ENCODE measurements around the gene STON2. TPM values are rescaled to one million over a fixed set of nuclear protein-coding genes. Genes with fewer than 3 reads are reported as not detected.

STON2 gene
- total RNA-seq, 1 donor from 2014 or later: 47.4 TPM

DNA sequence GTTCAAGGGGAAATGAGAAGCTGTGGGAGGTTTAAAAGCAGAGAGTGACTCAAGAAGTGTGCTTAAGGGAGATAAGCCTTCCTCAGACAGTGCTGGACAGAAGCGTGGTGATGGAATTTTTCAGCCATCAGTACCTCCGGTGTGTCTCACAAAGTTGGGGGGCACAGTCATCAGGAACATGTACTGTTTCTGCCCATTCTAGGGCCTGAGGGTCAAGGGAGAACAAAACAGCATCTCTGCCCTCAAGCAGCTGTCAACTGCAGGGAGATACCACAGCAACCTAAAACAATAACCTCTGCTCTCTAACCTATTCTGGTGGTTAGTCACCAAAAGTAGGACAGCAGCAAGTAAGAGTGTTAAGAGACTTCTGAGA, 2.0 kb upstream of the STON2 start:
- DNase-seq (ENCODE audit: low read depth) (peak; percentile 55), FAIRE-seq (no peak)
- TF ChIP-seq, protein P1, sequence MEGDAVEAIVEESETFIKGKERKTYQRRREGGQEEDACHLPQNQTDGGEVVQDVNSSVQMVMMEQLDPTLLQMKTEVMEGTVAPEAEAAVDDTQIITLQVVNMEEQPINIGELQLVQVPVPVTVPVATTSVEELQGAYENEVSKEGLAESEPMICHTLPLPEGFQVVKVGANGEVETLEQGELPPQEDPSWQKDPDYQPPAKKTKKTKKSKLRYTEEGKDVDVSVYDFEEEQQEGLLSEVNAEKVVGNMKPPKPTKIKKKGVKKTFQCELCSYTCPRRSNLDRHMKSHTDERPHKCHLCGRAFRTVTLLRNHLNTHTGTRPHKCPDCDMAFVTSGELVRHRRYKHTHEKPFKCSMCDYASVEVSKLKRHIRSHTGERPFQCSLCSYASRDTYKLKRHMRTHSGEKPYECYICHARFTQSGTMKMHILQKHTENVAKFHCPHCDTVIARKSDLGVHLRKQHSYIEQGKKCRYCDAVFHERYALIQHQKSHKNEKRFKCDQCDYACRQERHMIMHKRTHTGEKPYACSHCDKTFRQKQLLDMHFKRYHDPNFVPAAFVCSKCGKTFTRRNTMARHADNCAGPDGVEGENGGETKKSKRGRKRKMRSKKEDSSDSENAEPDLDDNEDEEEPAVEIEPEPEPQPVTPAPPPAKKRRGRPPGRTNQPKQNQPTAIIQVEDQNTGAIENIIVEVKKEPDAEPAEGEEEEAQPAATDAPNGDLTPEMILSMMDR (IDR thresholded peaks at IDR 0.05; ENCODE audit: insufficient read depth, low read length, severe bottlenecking): no peak
- no peak overlapping the region for H3K4me3 ChIP-seq (ENCODE audit: low read depth, low read length)
- peaks cover 3% of the 10 kb centered on the region for H3K36me3 ChIP-seq (ENCODE audit: control insufficient read depth, insufficient read depth, low read length)
- no peaks in the 10 kb centered on the region for H3K27me3 ChIP-seq (ENCODE audit: control insufficient read depth, insufficient read depth, low read length)

DNA sequence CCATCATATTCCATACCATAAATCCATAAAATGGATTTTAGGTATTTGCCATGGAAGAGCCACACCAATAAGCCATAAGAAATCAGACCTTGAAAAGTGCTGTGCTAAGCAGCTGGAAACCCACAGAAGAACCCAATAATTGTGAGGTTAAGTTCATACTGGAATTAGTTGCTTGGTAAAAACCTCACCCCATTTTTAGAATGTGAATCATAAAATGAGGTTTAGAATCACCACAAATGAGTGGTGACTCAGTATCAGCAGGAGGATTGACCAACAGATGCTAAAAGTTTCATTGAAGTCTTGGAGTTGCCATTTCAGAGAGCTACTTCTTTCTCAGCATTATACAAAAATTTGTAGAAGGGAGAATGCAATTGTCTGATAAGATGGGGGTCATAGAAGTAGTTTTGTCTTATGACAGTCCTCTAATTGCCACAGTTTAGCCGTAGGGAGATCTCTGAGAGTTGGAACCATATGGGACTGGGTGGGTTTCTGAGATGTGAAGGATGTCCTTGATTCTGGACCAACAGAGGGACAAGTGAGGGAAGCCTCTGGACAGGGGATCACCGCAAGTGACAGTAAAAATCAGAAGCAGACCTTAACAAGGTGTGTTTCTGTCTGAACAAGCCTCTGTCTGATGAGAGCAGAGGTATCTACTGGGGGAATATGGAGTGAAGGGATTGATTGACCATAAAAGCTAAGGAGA, 1.4 kb upstream of the STON2 start:
- FAIRE-seq (peak; percentile 7), DNase-seq (ENCODE audit: low read depth) (peak; percentile 99)
- Histone ChIP-seq H3K27me3 (ENCODE audit: control insufficient read depth, insufficient read depth, low read length) (no peaks in the 10 kb centered on the region), H3K36me3 (ENCODE audit: control insufficient read depth, insufficient read depth, low read length) (peaks cover 3% of the 10 kb centered on the region), H3K4me3 (ENCODE audit: low read depth, low read length) (no peak overlapping the region)
- TF ChIP-seq, protein P1 (IDR thresholded peaks at IDR 0.05; ENCODE audit: insufficient read depth, low read length, severe bottlenecking): no peak

DNA sequence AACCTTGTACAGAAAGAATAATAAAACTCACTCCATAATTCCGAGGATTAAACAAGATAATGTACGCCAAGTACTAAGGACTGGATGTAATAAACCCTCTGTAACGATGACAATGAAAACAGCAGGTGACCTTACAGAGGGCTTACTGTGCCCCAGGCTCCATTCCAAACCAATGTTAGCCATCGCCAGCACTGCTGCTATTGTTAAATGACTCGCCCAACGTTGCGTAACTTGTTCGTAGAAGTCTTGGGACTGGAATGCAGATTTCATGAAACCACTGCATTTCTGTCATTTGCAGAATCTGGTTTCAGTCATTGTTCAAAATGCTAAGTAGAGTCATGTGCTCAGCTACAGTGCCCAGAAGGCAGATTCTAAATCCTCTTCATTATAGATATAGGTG, 728 bp upstream of the STON2 start:
- DNase-seq (ENCODE audit: low read depth) (peak; percentile 95), FAIRE-seq (peak; percentile 86)
- Histone ChIP-seq H3K36me3 (ENCODE audit: control insufficient read depth, insufficient read depth, low read length) (peaks cover 3% of the 10 kb centered on the region), H3K4me3 (ENCODE audit: low read depth, low read length) (no peak overlapping the region), H3K27me3 (ENCODE audit: control insufficient read depth, insufficient read depth, low read length) (no peaks in the 10 kb centered on the region)
- TF ChIP-seq, protein P1 (IDR thresholded peaks at IDR 0.05; ENCODE audit: insufficient read depth, low read length, severe bottlenecking): no peak

DNA sequence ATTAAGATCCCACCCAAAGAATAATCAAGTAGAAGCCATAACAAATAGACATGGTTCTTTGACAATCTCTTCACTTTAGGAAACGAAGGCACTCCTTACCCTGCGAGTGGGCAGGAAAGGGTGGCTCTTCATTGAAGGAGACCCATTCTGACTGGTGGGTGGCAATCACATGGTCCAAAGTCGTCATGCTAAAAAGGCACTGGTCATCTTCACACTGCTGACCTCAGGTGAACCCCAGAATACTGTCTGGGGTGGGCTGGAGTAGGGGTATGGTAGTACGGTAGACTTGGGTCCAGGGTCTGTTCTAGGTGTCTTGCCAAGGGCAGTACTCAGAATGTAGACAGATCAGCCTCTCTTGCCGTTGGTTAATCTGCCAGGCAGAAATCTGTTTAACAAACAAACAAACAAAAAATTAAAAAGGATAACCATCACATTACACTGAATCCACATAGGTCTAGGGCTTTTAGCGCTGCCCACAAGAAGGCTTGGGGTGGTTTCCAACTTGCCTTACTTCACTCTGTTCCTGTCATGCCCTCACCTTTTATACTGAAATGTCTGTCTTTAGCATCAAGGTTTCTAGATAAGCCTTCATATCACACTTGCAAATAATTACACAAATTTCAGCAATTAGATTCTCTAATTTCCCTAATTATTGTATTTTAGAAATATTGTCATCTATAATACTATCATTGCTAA, 1.8 kb downstream of the STON2 start:
- no peak for DNase-seq (ENCODE audit: low read depth)
- Histone ChIP-seq H3K4me3 (ENCODE audit: low read depth, low read length) (no peak overlapping the region), H3K36me3 (ENCODE audit: control insufficient read depth, insufficient read depth, low read length) (peaks cover 9% of the 10 kb centered on the region), H3K27me3 (ENCODE audit: control insufficient read depth, insufficient read depth, low read length) (no peaks in the 10 kb centered on the region)
- FAIRE-seq: no peak
- TF ChIP-seq, protein P1 (IDR thresholded peaks at IDR 0.05; ENCODE audit: insufficient read depth, low read length, severe bottlenecking): no peak

DNA sequence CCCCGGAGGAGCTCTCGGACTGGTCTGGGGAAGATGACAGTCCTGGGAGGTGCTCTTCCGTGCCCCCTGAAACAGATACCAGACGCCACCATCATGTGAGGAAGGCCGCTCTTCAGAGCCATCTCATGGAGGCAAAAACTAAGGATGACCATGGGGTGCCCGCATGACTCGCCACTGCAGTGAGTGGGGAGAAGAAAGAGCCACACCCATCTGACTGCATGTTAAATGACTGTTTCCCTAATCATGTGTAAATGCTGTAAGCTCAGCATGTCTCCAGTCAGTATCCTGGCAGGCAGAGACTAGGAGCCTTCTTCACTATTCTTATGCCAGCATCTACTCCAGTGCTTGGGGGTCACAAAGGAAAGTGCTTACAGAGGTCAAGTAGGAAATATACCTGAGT, 4.0 kb downstream of the STON2 start:
- TF ChIP-seq, protein P1 (IDR thresholded peaks at IDR 0.05; ENCODE audit: insufficient read depth, low read length, severe bottlenecking): no peak
- FAIRE-seq (peak; percentile 52), DNase-seq (ENCODE audit: low read depth) (peak; percentile 86)
- Histone ChIP-seq H3K4me3 (ENCODE audit: low read depth, low read length) (no peak overlapping the region), H3K27me3 (ENCODE audit: control insufficient read depth, insufficient read depth, low read length) (no peaks in the 10 kb centered on the region), H3K36me3 (ENCODE audit: control insufficient read depth, insufficient read depth, low read length) (peaks cover 9% of the 10 kb centered on the region)

Measured in bronchial epithelial cell (primary cell).